CD4-positive, alpha-beta memory T cell (primary cell): ENCODE data around the gene EBNA1BP2. TPM values are rescaled to one million over a fixed set of nuclear protein-coding genes. Genes with fewer than 3 reads are reported as not detected.
"Not testable (repeated sequence)": the region's sequence is repeated elsewhere in the genome, so short reads cannot be mapped to it uniquely, and the experiment has no call there.

Experiments
- CTCF ChIA-PET: fragments of 350-600 bp; sonication (Branson Sonifier 250); formaldehyde crosslinking; loops from one replicate; lab custom pipeline; 2021; ENCODE audit warnings: inconsistent platforms; ENCODE audit not compliant: partially characterized antibody; lab: Charles Lee
- POLR2A ChIA-PET: fragments of 350-600 bp; sonication (Branson Sonifier 250); formaldehyde crosslinking; loops from one replicate; lab custom pipeline; 2021; ENCODE audit not compliant: partially characterized antibody; lab: Charles Lee
- DNase-seq, 5 donors: peaks; one replicate each; pipeline versions ENCODE4 v3.0.0 to v3.0.0-alpha.2; 2020 to 2022; ENCODE audit warnings: mixed read lengths in 1 of 5
- H3K27ac ChIP-seq: one replicate; pipeline ENCODE4 v1.7.0; 2013; ENCODE audit warnings: low read depth, low read length
- H3K27me3 ChIP-seq: 2 replicates; pipeline ENCODE4 v1.7.0; 2013; ENCODE audit warnings: mild to moderate bottlenecking, low read length, moderate library complexity; ENCODE audit not compliant: insufficient read depth
- H3K36me3 ChIP-seq: 2 replicates; pipeline ENCODE4 v1.7.0; 2013; ENCODE audit warnings: mild to moderate bottlenecking, low read length, moderate library complexity; ENCODE audit not compliant: insufficient read depth
- H3K4me1 ChIP-seq: 2 replicates; pipeline ENCODE4 v1.7.0; 2013; ENCODE audit warnings: mild to moderate bottlenecking, low read length, moderate library complexity; ENCODE audit not compliant: insufficient read depth
- H3K4me3 ChIP-seq, 2 donors: one replicate each; pipeline ENCODE4 v1.7.0; 2013; ENCODE audit warnings: low read length in 2 of 2, mild to moderate bottlenecking in 1 of 2
- H3K9me3 ChIP-seq, 2 donors: one replicate each; pipeline ENCODE4 v1.7.0; 2013; ENCODE audit warnings: low read length in 2 of 2, control low read depth in 1 of 2; ENCODE audit not compliant: control insufficient read depth in 1 of 2
- H3K27ac Mint-ChIP-seq, 7 donors: one replicate each; pipeline ENCODE4 v1.8.0; 2020 to 2021; ENCODE audit warnings: mixed read lengths in 7 of 7, mild to moderate bottlenecking in 6 of 7, inconsistent platforms in 3 of 7, moderate library complexity in 3 of 7
- H3K27me3 Mint-ChIP-seq, 2 donors: one replicate each; pipeline ENCODE4 v1.8.0; 2020 to 2021; ENCODE audit warnings: mixed read lengths in 2 of 2
- H3K36me3 Mint-ChIP-seq, 2 donors: one replicate each; pipeline ENCODE4 v1.8.0; 2020 to 2021; ENCODE audit warnings: mixed read lengths in 2 of 2, inconsistent platforms in 1 of 2, mild to moderate bottlenecking in 1 of 2
- H3K4me1 Mint-ChIP-seq, 4 donors: one replicate each; pipeline ENCODE4 v1.8.0; 2020 to 2021; ENCODE audit warnings: mixed read lengths in 4 of 4, mild to moderate bottlenecking in 1 of 4
- H3K4me3 Mint-ChIP-seq, 8 donors: one replicate each; pipeline ENCODE4 v1.8.0; 2020 to 2021; ENCODE audit warnings: mixed read lengths in 8 of 8, mild to moderate bottlenecking in 7 of 8, moderate library complexity in 6 of 8, inconsistent platforms in 3 of 8
- H3K9me3 Mint-ChIP-seq, 8 donors: one replicate each; pipeline ENCODE4 v1.8.0; 2020 to 2021; ENCODE audit warnings: mixed read lengths in 8 of 8, mild to moderate bottlenecking in 5 of 8, inconsistent platforms in 3 of 8, moderate library complexity in 1 of 8
- intact Hi-C: fragments of 100-400 bp; cut with micrococcal nuclease; formaldehyde crosslinking; loops from one replicate; pipeline ENCODE4 v1.15.1; 2023
- polyA plus RNA-seq, 2 donors: library from polyadenylated mRNA; unstranded; fragments of 300-500 nt; fragmentation: Illumina TruSeq; gene quantifications; one replicate each; pipeline ENCODE4 v1.2.3, GENCODE V29; 2021
- total RNA-seq, 2 experiments: library from RNA; stranded (reverse); gene quantifications; one replicate each; pipeline ENCODE4 v1.2.3, GENCODE V29; 2021

EBNA1BP2 gene
- 10 to 100 TPM; 23.6 to 27.6 TPM for total RNA-seq
- 10 to 100 TPM; 56.7 to 72.2 TPM for polyA plus RNA-seq

GRCh38 chr1:43171876-43172526 lies at the start of gene EBNA1BP2, which contains the start of gene CFAP57:
EBNA1BP2 (minus strand) TSS chr1:43172290; CDS start chr1:43172118, 172 bp downstream.
CFAP57 (plus strand) TSS chr1:43172330; CDS start chr1:43172754, 424 bp downstream.
- peaks cover 31 to 41% of the 10 kb centered on the region in 2 donors for H3K36me3 Mint-ChIP-seq
- CTCF ChIA-PET, result interaction anchor here (0.9 kb wide), 1 partner anchor 55 kb away, joined by 3 read pairs; no protein-coding TSS in a partner anchor

GRCh38 chr1:43221797-43222196 lies 49.7 kb upstream of the EBNA1BP2 start:
- no peaks in the 10 kb centered on the region for H3K36me3 ChIP-seq
- ChIA-PET POLR2A (no interaction called here), CTCF (no interaction called here)
- no peak for DNase-seq
- H3K4me3 Mint-ChIP-seq, result no peak overlapping the region
- no peak overlapping the region for H3K4me3 ChIP-seq
- H3K4me1 Mint-ChIP-seq, result no peaks in the 10 kb centered on the region
- H3K27ac ChIP-seq, result no peak overlapping the region
- no peaks in the 10 kb centered on the region for H3K9me3 Mint-ChIP-seq
- H3K36me3 Mint-ChIP-seq, result no peaks in the 10 kb centered on the region
- no peak overlapping the region for H3K27ac Mint-ChIP-seq
- H3K27me3 ChIP-seq, result no peaks in the 10 kb centered on the region
- H3K27me3 Mint-ChIP-seq, result peaks cover under 1 to 6% of the 10 kb centered on the region in 2 donors
- no peaks in the 10 kb centered on the region for H3K9me3 ChIP-seq
- H3K4me1 ChIP-seq, result no peaks in the 10 kb centered on the region
- intact Hi-C loops, result no loop called here

More at GRCh38 chr1:43171876-43172526, at the start of gene EBNA1BP2, which contains the start of gene CFAP57:
- POLR2A ChIA-PET, result interaction anchor here (0.6 to 1.2 kb wide), 10 partner anchors 11 to 803 kb away, joined by 3 to 7 read pairs (median 4); partner anchors contain the start of genes ATP6V0B, ELOVL1, ERMAP and HYI
- peaks cover 22 to 31% (median 26%) of the 10 kb centered on the region in 4 donors for H3K4me1 Mint-ChIP-seq
- no peaks in the 10 kb centered on the region for H3K9me3 Mint-ChIP-seq
- H3K4me1 ChIP-seq, result peaks cover 21% of the 10 kb centered on the region
- no peaks in the 10 kb centered on the region for H3K9me3 ChIP-seq
- intact Hi-C loops, result loop anchor here (1.0 to 10.0 kb wide), 12 partner anchors 196 to 837 kb away; partner anchors contain the start of genes C1orf50, CCDC30, ELOVL1 and ERMAP
- peak within 1 kb of the TSS; percentile 84 to 99 (median 96) for H3K27ac Mint-ChIP-seq
- peaks cover 29% of the 10 kb centered on the region for H3K36me3 ChIP-seq
- peak; percentile 93 to 95 (median 94) for DNase-seq
- peaks cover 13 to 15% of the 10 kb centered on the region in 2 donors for H3K27me3 Mint-ChIP-seq
- peak within 1 kb of the TSS; percentile 62 for H3K27ac ChIP-seq
- peak within 1 kb of the TSS; percentile 81 to 87 for H3K4me3 ChIP-seq
- peaks cover 10% of the 10 kb centered on the region for H3K27me3 ChIP-seq
- peak within 1 kb of the TSS; percentile 94 to 100 (median 99) for H3K4me3 Mint-ChIP-seq

GRCh38 chr1:43220905-43221778 lies 49.1 kb upstream of the EBNA1BP2 start:
- Histone ChIP-seq H3K27ac (no peak overlapping the region), H3K27me3 (no peaks in the 10 kb centered on the region), H3K4me3 (no peak overlapping the region), H3K4me1 (no peaks in the 10 kb centered on the region), H3K36me3 (no peaks in the 10 kb centered on the region), H3K9me3 (no peaks in the 10 kb centered on the region)
- Mint-ChIP-seq H3K27ac (no peak overlapping the region), H3K36me3 (no peaks in the 10 kb centered on the region), H3K27me3 (peaks cover 4 to 6% of the 10 kb centered on the region in 2 donors), H3K4me3 (no peak overlapping the region), H3K9me3 (no peaks in the 10 kb centered on the region), H3K4me1 (no peaks in the 10 kb centered on the region)
- intact Hi-C loops, result no loop called here
- no peak for DNase-seq
- CTCF ChIA-PET, result interaction anchor here (0.8 to 1.1 kb wide), 2 partner anchors 8 to 194 kb away, joined by 3 to 6 read pairs; no protein-coding TSS in a partner anchor
- POLR2A ChIA-PET, result no interaction called here

- Histone ChIP-seq H3K9me3 (no peaks in the 10 kb centered on the region), H3K4me1 (no peaks in the 10 kb centered on the region), H3K27ac (no peak overlapping the region), H3K36me3 (no peaks in the 10 kb centered on the region), H3K4me3 (no peak overlapping the region), H3K27me3 (no peaks in the 10 kb centered on the region)
- ChIA-PET CTCF (no interaction called here), POLR2A (no interaction called here)
- intact Hi-C loops, result no loop called here
- no peak for DNase-seq
- peaks cover 10 to 11% of the 10 kb centered on the region in 2 donors for H3K27me3 Mint-ChIP-seq
- H3K4me1 Mint-ChIP-seq, result no peaks in the 10 kb centered on the region
- H3K36me3 Mint-ChIP-seq, result no peaks in the 10 kb centered on the region
- H3K4me3 Mint-ChIP-seq, result no peak overlapping the region
- no peaks in the 10 kb centered on the region for H3K9me3 Mint-ChIP-seq
- peak overlapping the region in 1 of 7 donors; percentile 31 for H3K27ac Mint-ChIP-seq
Measured at GRCh38 chr1:43217747-43218146, 45.7 kb upstream of the EBNA1BP2 start.

GRCh38 chr1:43214501-43215444 lies 42.7 kb upstream of the EBNA1BP2 start:
- POLR2A ChIA-PET, result no interaction called here
- CTCF ChIA-PET, result interaction anchor here (1.0 kb wide), 1 partner anchor 12 kb away, joined by 3 read pairs; no protein-coding TSS in a partner anchor

GRCh38 chr1:43208277-43208676 lies 36.2 kb upstream of the EBNA1BP2 start:
- H3K4me3 Mint-ChIP-seq, H3K4me3 ChIP-seq, H3K36me3 ChIP-seq, DNase-seq, H3K27ac Mint-ChIP-seq, H3K27me3 ChIP-seq, POLR2A ChIA-PET, H3K4me1 ChIP-seq, H3K36me3 Mint-ChIP-seq, H3K9me3 ChIP-seq, intact Hi-C loops, H3K27ac ChIP-seq, H3K4me1 Mint-ChIP-seq: not testable (repeated sequence)
- Mint-ChIP-seq H3K27me3 (peaks cover 12 to 17% of the 10 kb centered on the region in 2 donors), H3K9me3 (peaks cover 0 to 12% (median 5%) of the 10 kb centered on the region in 8 donors)
- CTCF ChIA-PET, result interaction anchor here (1.0 kb wide), 1 partner anchor 18 kb away, joined by 4 read pairs; no protein-coding TSS in a partner anchor

More at GRCh38 chr1:43214501-43215444, 42.7 kb upstream of the EBNA1BP2 start:
- no peak overlapping the region for H3K4me3 Mint-ChIP-seq
- no peaks in the 10 kb centered on the region for H3K36me3 ChIP-seq
- no peaks in the 10 kb centered on the region for H3K36me3 Mint-ChIP-seq
- intact Hi-C loops, result no loop called here
- no peak for DNase-seq
- H3K4me1 Mint-ChIP-seq, result no peaks in the 10 kb centered on the region
- no peaks in the 10 kb centered on the region for H3K9me3 Mint-ChIP-seq
- H3K27me3 Mint-ChIP-seq, result peaks cover 14 to 20% of the 10 kb centered on the region in 2 donors
- H3K27me3 ChIP-seq, result no peaks in the 10 kb centered on the region
- no peaks in the 10 kb centered on the region for H3K4me1 ChIP-seq
- no peaks in the 10 kb centered on the region for H3K9me3 ChIP-seq
- H3K27ac ChIP-seq, result no peak overlapping the region
- no peak overlapping the region for H3K4me3 ChIP-seq
- H3K27ac Mint-ChIP-seq, result no peak overlapping the region
